AG04449 (cell line): Measurements from ENCODE around the gene EDN3.
"Not testable (repeated sequence)": the region's sequence is repeated elsewhere in the genome, so short reads cannot be mapped to it uniquely, and the experiment has no call there.

Source experiments
- CTCF ChIA-PET: fragments of 350-600 bp; formaldehyde crosslinking; extraction: SDS; loops from one replicate; lab custom pipeline; 2021; ENCODE audit warnings: antibody characterized with exemption; lab: Yijun Ruan, JAX
- POLR2A ChIA-PET: fragments of 400-600, 350-600 bp; formaldehyde crosslinking; extraction: SDS; loops from one replicate; lab custom pipeline; 2020; ENCODE audit warnings: antibody characterized with exemption, inconsistent platforms; lab: Yijun Ruan, JAX
- DNase-seq: peaks from one replicate; pipeline ENCODE4 v3.0.0-alpha.2; 2010; ENCODE audit warnings: low read depth, low spot score
- H3K4me3 ChIP-seq: 2 replicates; pipeline ENCODE4 v1.5.1; 2011; ENCODE audit warnings: low read depth, mild to moderate bottlenecking, control low read depth, low read length
- CTCF ChIP-seq: IDR thresholded peaks from one replicate; pipeline ENCODE4 v1.5.1; 2011; ENCODE audit warnings: mild to moderate bottlenecking, moderate library complexity, low read length, control low read depth, inconsistent platforms; ENCODE audit not compliant: insufficient read depth; ENCODE audit errors: missing control alignments

EDN3 gene

GRCh38 chr20:59351157-59352040 is 51.0 kb downstream of the EDN3 start:
- H3K4me3 ChIP-seq = no peak overlapping the region
- DNase-seq = peak; percentile 4
- ChIA-PET POLR2A (no interaction called here), CTCF (no interaction called here)
- TF ChIP-seq CTCF = no peak

- DNase-seq = no peak
- H3K4me3 ChIP-seq = no peak overlapping the region
- TF ChIP-seq CTCF = no peak
- POLR2A ChIA-PET = no interaction called here
- CTCF ChIA-PET = no interaction called here
Measured at GRCh38 chr20:59352541-59352940, 52.1 kb downstream of the EDN3 start.

- no peak overlapping the region for H3K4me3 ChIP-seq
- no peak for TF ChIP-seq CTCF
- DNase-seq = no peak
- CTCF ChIA-PET = no interaction called here
- POLR2A ChIA-PET = no interaction called here
Measured at GRCh38 chr20:59352990-59353389, 52.6 kb downstream of the EDN3 start.

GRCh38 chr20:59354460-59354859 is 54.0 kb downstream of the EDN3 start:
- DNase-seq = no peak
- no peak overlapping the region for H3K4me3 ChIP-seq
- no peak for TF ChIP-seq CTCF
- ChIA-PET POLR2A (no interaction called here), CTCF (no interaction called here)

- no peak for DNase-seq
- no peak for TF ChIP-seq CTCF
- POLR2A ChIA-PET = no interaction called here
- H3K4me3 ChIP-seq = no peak overlapping the region
- CTCF ChIA-PET = no interaction called here
Measured at GRCh38 chr20:59355242-59355641, 54.8 kb downstream of the EDN3 start.

GRCh38 chr20:59356662-59357165 is 56.3 kb downstream of the EDN3 start:
- POLR2A ChIA-PET = no interaction called here
- no peak for TF ChIP-seq CTCF
- no peak overlapping the region for H3K4me3 ChIP-seq
- CTCF ChIA-PET = no interaction called here
- DNase-seq = no peak

GRCh38 chr20:59358793-59359192 is 58.4 kb downstream of the EDN3 start:
- CTCF ChIA-PET, H3K4me3 ChIP-seq, POLR2A ChIA-PET, DNase-seq: not testable (repeated sequence)
